GM23248 (cell line): ENCODE measurements around the gene NCKAP1. TPM values are rescaled to one million over a fixed set of nuclear protein-coding genes. Genes with fewer than 3 reads are reported as not detected.

Experiments
- DNase-seq: peaks from one replicate; pipeline ENCODE4 v3.0.0-alpha.2; 2015
- H2AFZ ChIP-seq: fragments of 200-600 bp; sonication (generic); 2 replicates; pipeline ENCODE4 v1.6.1; 2016; ENCODE audit warnings: antibody characterized with exemption
- H3F3A ChIP-seq: fragments of 200-600 bp; sonication (generic); 2 replicates; pipeline ENCODE4 v1.6.1; 2016; ENCODE audit warnings: mild to moderate bottlenecking, antibody characterized with exemption, mixed run types; ENCODE audit not compliant: insufficient read depth
- H3K27ac ChIP-seq: fragments of 200-600 bp; sonication (generic); 2 replicates; pipeline ENCODE4 v1.5.1; 2016; ENCODE audit warnings: mild to moderate bottlenecking
- H3K27me3 ChIP-seq: fragments of 200-600 bp; sonication (generic); replicated peaks from 2 replicates; pipeline ENCODE4 v1.6.1; 2016; ENCODE audit warnings: mild to moderate bottlenecking; ENCODE audit not compliant: insufficient read depth
- H3K36me3 ChIP-seq: fragments of 200-600 bp; sonication (generic); 2 replicates; pipeline ENCODE4 v1.6.1; 2016; ENCODE audit warnings: low read depth, mild to moderate bottlenecking
- H3K4me1 ChIP-seq: fragments of 200-600 bp; sonication (generic); 2 replicates; pipeline ENCODE4 v1.6.1; 2016; ENCODE audit warnings: mild to moderate bottlenecking; ENCODE audit not compliant: insufficient read depth
- H3K4me2 ChIP-seq: fragments of 200-600 bp; sonication (generic); one replicate; pipeline ENCODE4 v1.6.1; 2016; ENCODE audit warnings: mild to moderate bottlenecking; ENCODE audit not compliant: unreplicated experiment
- H3K4me3 ChIP-seq: fragments of 200-600 bp; sonication (generic); 2 replicates; pipeline ENCODE4 v1.5.1; 2016; ENCODE audit warnings: mild to moderate bottlenecking
- H3K79me2 ChIP-seq: fragments of 200-600 bp; sonication (generic); 2 replicates; pipeline ENCODE4 v1.6.1; 2016; ENCODE audit warnings: mild to moderate bottlenecking; ENCODE audit not compliant: insufficient read depth
- H3K9ac ChIP-seq: fragments of 200-600 bp; sonication (generic); 2 replicates; pipeline ENCODE4 v1.6.1; 2016; ENCODE audit warnings: mild to moderate bottlenecking
- H3K9me2 ChIP-seq: fragments of 200-600 bp; sonication (generic); 2 replicates; pipeline ENCODE4 v1.6.1; 2016; ENCODE audit warnings: mixed run types, mild to moderate bottlenecking, moderate library complexity; ENCODE audit not compliant: insufficient read depth
- H3K9me3 ChIP-seq: fragments of 200-600 bp; sonication (generic); one replicate; pipeline ENCODE4 v1.6.1; 2017; ENCODE audit warnings: low read depth
- H4K20me1 ChIP-seq: fragments of 200-600 bp; sonication (generic); 2 replicates; pipeline ENCODE4 v1.6.0; 2016; ENCODE audit not compliant: insufficient read depth
- EZH2 ChIP-seq: fragments of 200-600 bp; sonication (generic); IDR thresholded peaks from 2 replicates; pipeline ENCODE4 v1.6.1; 2018; ENCODE audit warnings: antibody characterized with exemption, mild to moderate bottlenecking; ENCODE audit not compliant: insufficient read depth, poor library complexity, severe bottlenecking
- EZH2phosphoT487 ChIP-seq: fragments of 200-600 bp; sonication (generic); IDR thresholded peaks from 2 replicates; pipeline ENCODE4 v1.6.1; 2018; ENCODE audit warnings: antibody characterized with exemption, moderate library complexity, mild to moderate bottlenecking, low read depth; ENCODE audit not compliant: insufficient read depth
- WGBS, 2 experiments: methylation state at CpG; one replicate each; pipeline ENCODE4 v1.1.6; 2015 to 2017; ENCODE audit warnings: low lambda C conversion rate in 2 of 2, low coverage in 1 of 2; ENCODE audit errors: missing lambda C conversion rate in 2 of 2; 5-methylcytosine and 5-hydroxymethylcytosine counted together
- in situ Hi-C: fragments of 300-500 bp; cut with MboI; formaldehyde crosslinking; loops from 2 replicates; pipeline ENCODE4 v1.15.0; 2020
- polyA plus RNA-seq: library from polyadenylated mRNA; unstranded; fragments of >200 nt; fragmentation: Nextera tagmentation; extraction: Ambion mirVana; gene quantifications from 2 replicates; pipeline ENCODE4 v1.2.1, GENCODE V29; 2016
- total RNA-seq: library from RNA; depleted of rRNA; stranded (reverse); fragments of >200 nt; shearing (Covaris generic); gene quantifications from 2 replicates; pipeline ENCODE4 v1.2.3, GENCODE V29; 2014

Gene NCKAP1
- total and polyA plus RNA-seq, 2 experiments from 2014 or later, result 58.9 to 201 TPM

DNA sequence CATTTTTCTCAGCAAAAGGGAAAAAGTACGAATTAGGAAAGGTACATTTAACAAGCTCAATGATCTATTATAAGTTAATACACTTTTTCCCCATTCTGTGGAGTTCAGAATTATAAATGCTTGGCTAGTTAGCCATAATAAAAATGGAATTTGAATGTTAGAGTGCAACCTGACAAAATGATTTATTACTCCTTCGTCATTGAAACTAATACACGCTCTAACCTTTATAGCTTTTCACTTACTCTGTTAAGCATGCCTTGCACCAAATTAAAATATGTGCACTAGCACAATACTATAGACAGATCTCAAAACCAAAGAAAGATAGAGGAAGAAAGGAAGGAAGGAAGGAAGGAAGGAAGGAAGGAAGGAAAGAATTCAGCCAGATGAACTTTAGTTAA, 125.7 kb downstream of the NCKAP1 start:
- no peaks in the 10 kb centered on the region for H3K9me3 ChIP-seq
- no peak overlapping the region for H3K9ac ChIP-seq
- H3K4me1 ChIP-seq, result peaks cover 20% of the 10 kb centered on the region
- H3K27me3 ChIP-seq, result no peaks in the 10 kb centered on the region
- no peak overlapping the region for H3K4me2 ChIP-seq
- H3K4me3 ChIP-seq, result no peak overlapping the region
- in situ Hi-C loops, result no loop called here
- peaks cover 46% of the 10 kb centered on the region for H3K36me3 ChIP-seq
- H4K20me1 ChIP-seq, result no peaks in the 10 kb centered on the region
- no peak for DNase-seq
- WGBS, 2 experiments, result 74 to 75% methylated on average over 3 of the region's 3 CpGs
- no peak overlapping the region for H2AFZ ChIP-seq
- TF ChIP-seq EZH2phosphoT487 (no peak), EZH2 (no peak)
- H3F3A ChIP-seq, result peaks cover 29% of the 10 kb centered on the region
- no peak overlapping the region for H3K27ac ChIP-seq
- no peaks in the 10 kb centered on the region for H3K9me2 ChIP-seq
- no peaks in the 10 kb centered on the region for H3K79me2 ChIP-seq

DNA sequence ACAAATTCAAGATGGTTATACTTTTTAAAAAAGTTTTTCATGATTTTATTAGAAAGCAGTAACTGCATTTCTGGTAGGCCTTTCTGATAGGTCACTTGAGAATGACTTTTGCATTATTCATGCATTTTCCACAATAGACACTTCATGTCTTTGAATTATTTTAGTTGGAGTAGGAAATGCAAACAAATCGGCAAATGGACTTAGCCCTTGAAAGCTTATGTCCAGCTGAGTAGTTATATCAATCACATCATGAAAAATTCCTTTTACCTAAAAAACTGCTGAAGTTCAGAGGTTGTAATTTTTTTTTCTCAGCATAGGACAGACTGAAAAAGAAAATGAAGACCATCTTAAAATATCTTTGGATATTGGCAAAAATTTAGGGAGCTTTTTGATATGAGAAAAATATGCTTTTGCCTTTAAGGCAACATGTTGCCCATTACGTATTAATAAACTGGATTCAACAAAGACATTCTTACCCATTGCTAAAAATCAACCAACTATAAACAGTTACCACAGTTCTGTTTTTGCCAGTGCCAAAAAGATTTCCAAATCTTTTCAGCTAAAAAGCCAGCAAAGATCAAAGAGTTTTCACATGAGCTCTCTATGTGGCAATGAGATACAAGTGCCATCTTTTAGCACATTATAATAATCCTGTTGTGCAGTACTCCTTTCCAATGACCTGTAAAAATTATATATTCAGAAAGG, 126.3 kb downstream of the NCKAP1 start:
- Histone ChIP-seq H3K4me2 (no peak overlapping the region), H3K27ac (no peak overlapping the region), H3K36me3 (peaks cover 46% of the 10 kb centered on the region), H3K79me2 (no peaks in the 10 kb centered on the region), H3F3A (peaks cover 23% of the 10 kb centered on the region), H3K9ac (no peak overlapping the region), H4K20me1 (no peaks in the 10 kb centered on the region), H2AFZ (no peak overlapping the region), H3K4me3 (no peak overlapping the region), H3K27me3 (no peaks in the 10 kb centered on the region), H3K9me3 (no peaks in the 10 kb centered on the region), H3K4me1 (peaks cover 20% of the 10 kb centered on the region), H3K9me2 (no peaks in the 10 kb centered on the region)
- WGBS, 2 experiments, result 97 to 99% methylated on average over 2 of the region's 2 CpGs
- in situ Hi-C loops, result no loop called here
- no peak for TF ChIP-seq EZH2phosphoT487
- no peak for TF ChIP-seq EZH2
- no peak for DNase-seq

GRCh38 chr2:182910965-182911364, 127.3 kb downstream of the NCKAP1 start:
- H3K9ac ChIP-seq, result no peak overlapping the region

DNA sequence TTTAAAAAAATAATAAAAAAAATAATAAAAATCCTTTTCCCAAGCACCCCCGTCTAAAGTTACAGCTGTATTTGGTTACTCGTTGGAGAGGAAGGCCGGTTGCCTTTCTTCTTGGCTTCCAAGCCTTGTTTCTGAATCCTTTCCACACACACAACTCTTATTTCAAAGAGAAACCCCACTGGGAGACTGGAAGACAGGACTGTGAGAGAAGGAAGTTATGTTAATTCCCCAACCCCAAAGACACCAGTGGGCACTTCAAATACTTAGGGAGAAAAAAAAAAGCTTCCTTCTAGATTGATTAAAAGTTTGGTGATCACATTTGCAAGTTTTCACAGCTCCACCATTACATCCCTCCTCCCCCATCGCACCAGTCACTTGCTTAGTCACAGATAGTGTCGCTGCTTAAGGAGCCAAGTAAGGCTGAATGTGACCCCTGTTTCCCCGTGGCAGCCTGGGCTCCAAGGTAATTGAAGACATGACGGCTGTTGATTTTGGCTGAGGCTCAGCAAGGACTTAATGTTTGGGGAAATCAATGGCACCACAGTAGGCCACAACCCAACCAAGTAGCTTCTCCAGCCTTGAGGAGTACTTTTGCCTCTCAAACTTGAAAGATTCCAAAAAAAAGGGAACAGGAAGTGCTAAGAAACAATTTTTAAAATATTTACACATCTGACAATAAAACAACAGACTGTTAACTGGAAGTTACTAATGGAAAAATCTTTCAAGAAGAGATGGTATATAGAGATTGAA, 131.0 kb downstream of the NCKAP1 start:
- TF ChIP-seq EZH2phosphoT487, result no peak
- no peak for TF ChIP-seq EZH2
- Histone ChIP-seq H4K20me1 (no peaks in the 10 kb centered on the region), H3K36me3 (peaks cover 16% of the 10 kb centered on the region), H3K9me3 (no peaks in the 10 kb centered on the region), H3F3A (no peaks in the 10 kb centered on the region), H2AFZ (no peak overlapping the region), H3K4me2 (no peak overlapping the region), H3K4me1 (no peaks in the 10 kb centered on the region), H3K9ac (no peak overlapping the region), H3K4me3 (no peak overlapping the region), H3K27me3 (no peaks in the 10 kb centered on the region), H3K79me2 (no peaks in the 10 kb centered on the region), H3K27ac (no peak overlapping the region), H3K9me2 (no peaks in the 10 kb centered on the region)
- in situ Hi-C loops, result no loop called here
- WGBS, 2 experiments, result 45 to 50% methylated on average over 7 of the region's 7 CpGs
- peak; percentile 15 for DNase-seq

More at GRCh38 chr2:182910965-182911364, 127.3 kb downstream of the NCKAP1 start:
- no peaks in the 10 kb centered on the region for H3K9me2 ChIP-seq
- peaks cover 16% of the 10 kb centered on the region for H3F3A ChIP-seq
- H3K27ac ChIP-seq, result no peak overlapping the region
- 91 to 100% methylated on average over 1 of the region's 1 CpG for WGBS, 2 experiments
- no peak overlapping the region for H3K4me2 ChIP-seq
- H3K27me3 ChIP-seq, result no peaks in the 10 kb centered on the region
- H3K9me3 ChIP-seq, result no peaks in the 10 kb centered on the region
- peaks cover 42% of the 10 kb centered on the region for H3K36me3 ChIP-seq
- H3K79me2 ChIP-seq, result no peaks in the 10 kb centered on the region
- in situ Hi-C loops, result no loop called here
- H4K20me1 ChIP-seq, result no peaks in the 10 kb centered on the region
- no peak for TF ChIP-seq EZH2
- TF ChIP-seq EZH2phosphoT487, result no peak
- H3K4me3 ChIP-seq, result no peak overlapping the region
- H3K4me1 ChIP-seq, result peaks cover 14% of the 10 kb centered on the region
- no peak overlapping the region for H2AFZ ChIP-seq
- no peak for DNase-seq
